Bronchial epithelial cell (primary cell): ENCODE data around the gene GOLGA6L2. TPM values are rescaled to one million over a fixed set of nuclear protein-coding genes. Genes with fewer than 3 reads are reported as not detected.

Experiments used
- DNase-seq: peaks from one replicate; pipeline ENCODE4 v3.0.0-alpha.2; 2010; ENCODE audit warnings: low read depth
- FAIRE-seq: peaks from 2 replicates; lab custom pipeline; 2011; peaks lifted over from hg19 to GRCh38; lab: Jason Lieb, UNC
- H3K27me3 ChIP-seq: 2 replicates; pipeline ENCODE4 v1.5.1; 2011; ENCODE audit warnings: low read length; ENCODE audit not compliant: control insufficient read depth, insufficient read depth
- H3K36me3 ChIP-seq: 2 replicates; pipeline ENCODE4 v1.5.1; 2011; ENCODE audit warnings: low read length; ENCODE audit not compliant: control insufficient read depth, insufficient read depth
- H3K4me3 ChIP-seq: 2 replicates; pipeline ENCODE4 v1.5.1; 2011; ENCODE audit warnings: mild to moderate bottlenecking, low read depth, low read length, control low read depth
- total RNA-seq: library from RNA; depleted of rRNA; stranded (reverse); fragments of >200 nt; gene quantifications from 2 replicates; pipeline ENCODE4 v1.2.1, GENCODE V29; 2014
- TF ChIP-seq, protein P1 (sequence below): IDR thresholded peaks from 2 replicates; pipeline ENCODE4 v1.5.1; 2011; ENCODE audit warnings: mild to moderate bottlenecking, moderate library complexity, low read length, control low read depth, inconsistent platforms; ENCODE audit not compliant: insufficient read depth, severe bottlenecking

Gene GOLGA6L2
- total RNA-seq, 1 donor from 2014 or later = not detected

DNA sequence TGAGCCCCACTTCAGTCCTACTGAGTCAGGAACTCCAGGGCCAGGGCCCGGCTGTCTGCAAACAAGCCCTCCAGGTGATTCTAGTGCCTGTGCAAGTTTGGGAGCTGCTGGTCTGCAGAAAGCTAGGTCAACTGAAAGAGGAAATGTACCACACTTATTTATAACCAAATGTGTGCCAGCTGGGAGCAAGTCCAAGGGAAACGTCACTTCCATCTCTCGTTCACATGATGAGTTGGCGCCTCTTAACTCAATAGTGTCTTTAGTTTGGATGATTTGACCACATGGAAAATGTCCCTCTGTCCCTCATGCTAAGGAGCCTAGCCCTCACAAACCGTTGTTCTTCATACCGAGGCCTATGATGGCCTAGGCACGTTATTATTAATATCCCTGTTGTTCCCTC, 49.3 kb downstream of the GOLGA6L2 start:
- DNase-seq (no peak), FAIRE-seq (no peak)
- TF ChIP-seq, protein P1, sequence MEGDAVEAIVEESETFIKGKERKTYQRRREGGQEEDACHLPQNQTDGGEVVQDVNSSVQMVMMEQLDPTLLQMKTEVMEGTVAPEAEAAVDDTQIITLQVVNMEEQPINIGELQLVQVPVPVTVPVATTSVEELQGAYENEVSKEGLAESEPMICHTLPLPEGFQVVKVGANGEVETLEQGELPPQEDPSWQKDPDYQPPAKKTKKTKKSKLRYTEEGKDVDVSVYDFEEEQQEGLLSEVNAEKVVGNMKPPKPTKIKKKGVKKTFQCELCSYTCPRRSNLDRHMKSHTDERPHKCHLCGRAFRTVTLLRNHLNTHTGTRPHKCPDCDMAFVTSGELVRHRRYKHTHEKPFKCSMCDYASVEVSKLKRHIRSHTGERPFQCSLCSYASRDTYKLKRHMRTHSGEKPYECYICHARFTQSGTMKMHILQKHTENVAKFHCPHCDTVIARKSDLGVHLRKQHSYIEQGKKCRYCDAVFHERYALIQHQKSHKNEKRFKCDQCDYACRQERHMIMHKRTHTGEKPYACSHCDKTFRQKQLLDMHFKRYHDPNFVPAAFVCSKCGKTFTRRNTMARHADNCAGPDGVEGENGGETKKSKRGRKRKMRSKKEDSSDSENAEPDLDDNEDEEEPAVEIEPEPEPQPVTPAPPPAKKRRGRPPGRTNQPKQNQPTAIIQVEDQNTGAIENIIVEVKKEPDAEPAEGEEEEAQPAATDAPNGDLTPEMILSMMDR = no peak
- Histone ChIP-seq H3K36me3 (no peaks in the 10 kb centered on the region), H3K4me3 (no peak overlapping the region), H3K27me3 (no peaks in the 10 kb centered on the region)

- FAIRE-seq (no peak), DNase-seq (no peak)
- H3K4me3 ChIP-seq = no peak overlapping the region
- TF ChIP-seq, protein P1 = no peak
- no peaks in the 10 kb centered on the region for H3K27me3 ChIP-seq
- H3K36me3 ChIP-seq = no peaks in the 10 kb centered on the region
These were observed 51.2 kb downstream of the GOLGA6L2 start for GRCh38 chr15:23395832-23396231.

DNA sequence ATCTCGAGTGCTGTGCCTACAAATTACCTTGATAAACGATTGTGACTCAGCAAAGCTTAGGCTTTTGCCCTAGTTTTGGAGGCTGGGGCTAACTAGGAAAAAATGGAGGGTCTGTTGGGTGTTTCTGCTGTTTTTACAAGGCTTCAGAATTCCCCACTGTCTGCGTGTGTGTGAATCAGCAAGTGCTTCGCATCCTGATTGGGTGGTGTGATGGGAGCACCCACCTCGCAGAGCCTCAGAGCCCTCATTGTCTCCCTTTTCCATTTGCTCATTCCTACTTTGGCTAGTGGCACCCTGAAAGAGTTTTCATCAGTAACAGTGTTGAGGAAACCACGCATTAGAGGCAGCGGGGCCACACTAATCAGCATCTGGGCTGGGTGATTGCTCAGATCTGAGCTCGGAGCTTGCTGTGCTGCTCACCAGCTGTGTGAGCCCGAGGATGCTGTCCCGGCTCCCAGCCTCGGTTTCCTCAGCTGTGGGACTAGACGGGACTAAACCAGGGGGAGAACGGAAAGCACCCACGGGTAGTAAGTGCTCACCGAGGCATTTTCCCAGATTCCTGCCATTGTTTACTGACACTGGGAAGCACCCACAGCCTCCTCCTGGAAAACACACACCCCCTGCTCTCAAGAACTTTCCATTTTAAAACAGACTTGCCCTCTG, 51.9 kb downstream of the GOLGA6L2 start:
- no peaks in the 10 kb centered on the region for H3K36me3 ChIP-seq
- no peak for DNase-seq
- no peak for FAIRE-seq
- H3K4me3 ChIP-seq = no peak overlapping the region
- H3K27me3 ChIP-seq = no peaks in the 10 kb centered on the region
- TF ChIP-seq, protein P1 = no peak

Other genes with a start within 250 kb of the GOLGA6L2 start
- not detected in 2 replicates for gene GOLGA6L26, start 113.0 kb downstream of the GOLGA6L2 start, total RNA-seq
- gene GOLGA8S, start 92.5 kb downstream of the GOLGA6L2 start, total RNA-seq = under 0.01 TPM in 1 of 2 replicates, not detected in the other
- not detected in 2 replicates for gene MKRN3, start 118.4 kb upstream of the GOLGA6L2 start, total RNA-seq
- not detected in 2 replicates for gene MAGEL2, start 200.6 kb upstream of the GOLGA6L2 start, total RNA-seq
- 10.0 and 10.9 TPM in 2 replicates for gene NDN, start 240.1 kb upstream of the GOLGA6L2 start, total RNA-seq